ENCODE results near the gene SLC8A3. TPM values are rescaled to one million over a fixed set of nuclear protein-coding genes. Genes with fewer than 3 reads are reported as not detected.

Gene SLC8A3
- total RNA-seq, 1 experiment from 2014 or later: 0.13 TPM

- Mint-ChIP-seq H3K4me1 (peaks cover 21 to 22% of the 10 kb centered on the region in 2 experiments), H3K9me3 (no peaks in the 10 kb centered on the region), H3K27me3 (ENCODE audit: low read depth) (peaks cover 1% of the 10 kb centered on the region; the same call in 1 of the 2 replicates), H3K27ac (no peak overlapping the region), H3K36me3 (ENCODE audit: insufficient read depth in 1 of 3, low read depth in 3 of 3) (no peaks in the 10 kb centered on the region), H3K4me3 (no peak overlapping the region)
- no CpG with 5 or more reads among the region's 8 CpGs for WGBS (ENCODE audit: extremely low coverage, insufficient read length, low lambda C conversion rate)
- Histone ChIP-seq H2BK5ac (ENCODE audit: insufficient read length, low read length) (no peak overlapping the region), H3K79me2 (ENCODE audit: insufficient read depth, low read length) (no peaks in the 10 kb centered on the region), H3K4me1 (ENCODE audit: insufficient read depth, low read length) (peaks cover 2% of the 10 kb centered on the region; the same call in 1 of the 2 replicates), H3K4ac (ENCODE audit: low read depth, low read length) (no peak overlapping the region), H3K9me3 (ENCODE audit: control insufficient read depth, low read depth, low read length) (no peaks in the 10 kb centered on the region), H2BK15ac (ENCODE audit: low read depth, low read length) (no peak overlapping the region), H3K27ac (ENCODE audit: insufficient read length, low read depth, low read length) (no peak overlapping the region), H3K23ac (ENCODE audit: insufficient read length, low read depth, low read length) (no peak overlapping the region), H4K20me1 (ENCODE audit: control insufficient read depth, insufficient read depth, insufficient read length) (no peaks in the 10 kb centered on the region), H3K4me2 (ENCODE audit: insufficient read depth, insufficient read length, low read length) (no peak overlapping the region), H4K91ac (ENCODE audit: insufficient read length, low read depth, low read length) (no peak overlapping the region), H2BK120ac (ENCODE audit: low read depth, low read length, poor library complexity, severe bottlenecking) (no peak overlapping the region), H2BK12ac (ENCODE audit: insufficient read length, low read depth, low read length) (no peak overlapping the region), H4K8ac (replicated peaks; ENCODE audit: insufficient read length, low read depth, low read length) (no peak overlapping the region), H3K27me3 (ENCODE audit: insufficient read depth, low read length) (no peaks in the 10 kb centered on the region), H3K18ac (ENCODE audit: insufficient read length, low read depth, low read length) (no peak overlapping the region), H3T11ph (ENCODE audit: low read length) (no peak overlapping the region), H3K14ac (ENCODE audit: insufficient read depth, low read length) (no peak overlapping the region), H3K56ac (ENCODE audit: insufficient read length, low read depth, low read length) (no peak overlapping the region), H4K5ac (ENCODE audit: insufficient read length, low read depth, low read length) (no peak overlapping the region), H2BK20ac (ENCODE audit: low read depth, low read length, poor library complexity, severe bottlenecking) (no peak overlapping the region), H3K79me1 (ENCODE audit: insufficient read depth, low read depth, low read length, poor library complexity, severe bottlenecking) (no peaks in the 10 kb centered on the region), H2AK5ac (ENCODE audit: insufficient read length, low read length) (no peak overlapping the region), H2AFZ (ENCODE audit: low read length) (no peak overlapping the region), H3K9ac (ENCODE audit: extremely low read depth, insufficient read length, low read length) (no peak overlapping the region), H3K23me2 (ENCODE audit: insufficient read length, low read depth, low read length, poor library complexity, severe bottlenecking) (no peaks in the 10 kb centered on the region)
- TF ChIP-seq CTCF (conservative IDR thresholded peaks at IDR 0.05): no peak
- no peak for DNase-seq
Observed at GRCh38 chr14:70009961-70010360, 178.8 kb downstream of the SLC8A3 start.

Data from H9 (cell line).